Measurements from ENCODE around the gene SLC19A1.
"Not testable (repeated sequence)": the region's sequence is repeated elsewhere in the genome, so short reads cannot be mapped to it uniquely, and the experiment has no call there.

The SLC19A1 gene

GRCh38 chr21:45506241-45506817, 35.9 kb downstream of the SLC19A1 start:
- DNase-seq (ENCODE audit: low read depth in 2 of 2), result no peak

GRCh38 chr21:45505416-45506021, 36.7 kb downstream of the SLC19A1 start:
- DNase-seq (ENCODE audit: low read depth in 2 of 2), result no peak

- no peak for DNase-seq (ENCODE audit: low read depth in 2 of 2)
These were observed 37.5 kb downstream of the SLC19A1 start for GRCh38 chr21:45504516-45505415.

DNA sequence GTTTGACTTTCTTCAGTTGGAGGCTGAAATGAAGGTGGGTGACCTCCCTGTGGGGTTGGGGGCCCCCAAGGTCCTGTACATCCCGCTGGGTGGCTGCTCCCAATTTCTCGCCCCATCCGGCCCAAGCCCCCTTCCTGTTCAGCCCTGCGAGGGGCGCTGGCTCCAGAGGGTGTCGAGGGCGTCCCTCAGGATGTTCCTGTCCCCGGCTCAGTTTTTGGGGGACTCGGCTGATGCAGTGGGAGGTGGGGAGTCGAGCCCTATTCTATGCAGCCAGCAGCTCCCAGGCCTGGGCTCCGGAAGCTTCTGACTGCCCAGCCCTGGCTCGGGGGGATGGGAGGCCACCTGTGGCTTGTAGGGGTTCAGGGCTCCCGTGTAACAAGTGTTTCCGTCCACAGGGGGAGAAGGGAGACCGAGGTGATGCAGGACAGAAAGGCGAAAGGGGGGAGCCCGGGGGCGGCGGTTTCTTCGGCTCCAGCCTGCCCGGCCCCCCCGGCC, 38.2 kb downstream of the SLC19A1 start:
- no peak for DNase-seq (ENCODE audit: low read depth in 2 of 2)

DNA sequence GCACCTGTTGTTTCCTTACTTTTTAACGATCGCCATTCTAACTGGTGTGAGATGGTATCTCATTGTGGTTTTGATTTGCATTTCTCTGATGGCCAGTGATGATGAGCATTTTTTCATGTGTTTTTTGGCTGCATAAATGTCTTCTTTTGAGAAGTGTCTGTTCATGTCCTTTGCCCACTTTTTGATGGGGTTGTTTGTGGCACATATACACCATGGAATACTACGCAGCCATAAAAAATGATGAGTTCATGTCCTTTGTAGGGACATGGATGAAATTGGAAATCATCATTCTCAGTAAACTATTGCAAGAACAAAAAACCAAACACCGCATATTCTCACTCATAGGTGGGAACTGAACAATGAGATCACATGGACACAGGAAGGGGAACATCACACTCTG, 39.0 kb downstream of the SLC19A1 start:
- DNase-seq (ENCODE audit: low read depth in 2 of 2), result not testable (repeated sequence)

DNA sequence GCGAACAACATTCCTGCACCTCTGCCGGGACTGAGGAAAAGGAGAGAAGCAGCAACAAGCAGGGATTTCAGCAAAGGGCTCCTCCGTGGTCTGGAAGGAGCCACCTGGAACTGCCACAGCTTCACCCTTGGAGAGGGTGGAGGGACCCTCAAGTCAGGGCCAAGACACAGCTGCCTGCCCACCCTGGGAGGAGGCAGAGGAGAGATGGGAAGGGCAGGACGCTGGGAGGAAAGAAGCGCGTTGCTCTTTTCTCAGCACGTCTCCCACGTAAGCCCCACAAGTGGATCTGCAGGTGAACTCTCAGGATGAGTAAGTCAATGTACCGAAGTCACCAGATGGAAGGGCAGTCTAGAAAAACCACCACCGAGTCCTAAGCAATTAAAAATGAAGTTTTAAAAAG, 39.6 kb downstream of the SLC19A1 start:
- no peak for DNase-seq (ENCODE audit: low read depth in 2 of 2)

DNA sequence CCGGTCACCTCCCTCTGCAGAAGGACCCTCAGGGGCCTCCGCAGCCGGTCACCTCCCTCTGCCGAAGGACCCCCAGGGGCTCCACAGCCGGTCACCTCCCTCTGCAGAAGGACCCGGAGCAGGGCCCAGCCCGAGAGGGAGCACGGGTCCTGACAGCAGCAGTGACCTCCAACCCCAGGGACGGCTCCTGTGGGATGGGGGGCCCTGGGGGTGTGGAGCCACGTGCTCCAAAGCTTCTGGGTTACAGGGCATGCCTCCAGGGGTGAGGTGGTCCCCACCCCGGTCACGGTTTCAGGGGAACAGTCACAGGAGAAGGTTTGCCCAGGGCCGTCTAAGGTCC, 40.3 kb downstream of the SLC19A1 start:
- DNase-seq (ENCODE audit: low read depth in 2 of 2), result no peak

DNA sequence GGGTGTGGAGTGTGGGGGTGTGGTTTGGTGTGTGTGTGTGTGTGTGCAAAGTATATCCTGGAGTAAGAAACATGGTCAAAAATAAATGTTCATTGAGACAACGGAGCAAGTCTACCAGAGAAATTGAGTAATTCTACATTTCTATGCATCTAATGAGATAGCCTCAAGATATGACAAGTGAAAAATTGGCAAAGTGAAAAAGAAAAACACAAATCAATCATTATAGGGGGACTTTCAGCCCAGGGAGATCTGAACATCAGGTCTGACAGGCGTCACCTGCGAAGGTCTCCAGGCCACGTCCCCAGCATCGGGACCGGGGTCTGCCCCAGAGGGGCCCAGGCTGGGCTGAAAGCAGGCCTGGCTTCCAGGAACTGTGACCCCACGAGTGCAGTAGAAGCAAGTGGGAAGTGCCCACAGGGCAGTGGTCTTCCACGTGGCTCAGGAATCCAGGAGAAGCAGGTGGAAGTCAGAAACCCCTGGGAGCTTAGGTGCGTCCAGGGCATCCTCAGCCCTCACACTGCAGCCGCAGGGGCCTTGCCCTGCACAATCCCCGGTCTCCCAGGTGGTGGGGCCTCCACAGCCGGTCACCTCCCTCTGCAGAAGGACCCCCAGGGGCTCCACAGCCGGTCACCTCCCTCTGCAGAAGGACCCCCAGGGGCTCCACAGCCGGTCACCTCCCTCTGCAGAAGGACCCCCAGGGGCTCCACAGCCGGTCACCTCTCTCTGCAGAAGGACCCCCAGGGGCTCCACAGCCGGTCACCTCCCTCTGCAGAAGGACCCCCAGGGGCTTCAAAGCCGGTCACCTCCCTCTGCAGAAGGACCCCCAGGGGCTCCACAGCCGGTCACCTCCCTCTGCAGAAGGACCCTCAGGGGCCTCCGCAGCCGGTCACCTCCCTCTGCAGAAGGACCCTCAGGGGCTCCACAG, 40.9 kb downstream of the SLC19A1 start:
- DNase-seq (ENCODE audit: low read depth in 2 of 2), result not testable (repeated sequence)

DNA sequence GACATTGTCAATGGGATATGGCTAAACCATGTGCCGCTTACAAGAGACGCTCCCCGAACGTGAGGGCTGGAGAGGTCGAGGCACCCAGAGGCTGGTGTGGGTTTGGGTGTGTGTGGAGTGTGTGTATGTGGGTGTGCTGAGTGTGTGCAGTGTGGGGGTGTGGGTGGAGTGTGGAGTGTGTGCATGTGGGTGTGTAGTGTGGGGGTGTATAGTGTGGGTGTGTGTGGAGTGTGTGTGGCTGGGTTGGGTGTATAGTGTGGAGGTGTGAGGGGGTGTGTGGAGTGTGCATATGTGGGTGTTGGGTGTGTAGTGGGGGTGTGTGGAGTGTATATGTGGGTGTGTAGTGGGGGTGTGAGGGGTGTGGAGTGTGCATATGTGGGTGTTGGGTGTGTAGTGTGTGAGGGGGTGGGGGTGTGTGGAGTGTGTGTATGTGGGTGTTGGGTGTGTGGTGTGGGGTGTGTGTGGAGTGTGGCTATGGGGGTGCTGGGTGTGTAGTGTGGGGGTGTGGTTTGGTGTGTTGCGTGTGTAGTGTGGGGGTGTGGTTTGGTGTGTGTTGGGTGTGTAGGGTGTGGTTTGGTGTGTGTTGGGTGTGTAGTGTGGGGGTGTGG, 42.2 kb downstream of the SLC19A1 start:
- no peak for DNase-seq (ENCODE audit: low read depth in 2 of 2)

DNA sequence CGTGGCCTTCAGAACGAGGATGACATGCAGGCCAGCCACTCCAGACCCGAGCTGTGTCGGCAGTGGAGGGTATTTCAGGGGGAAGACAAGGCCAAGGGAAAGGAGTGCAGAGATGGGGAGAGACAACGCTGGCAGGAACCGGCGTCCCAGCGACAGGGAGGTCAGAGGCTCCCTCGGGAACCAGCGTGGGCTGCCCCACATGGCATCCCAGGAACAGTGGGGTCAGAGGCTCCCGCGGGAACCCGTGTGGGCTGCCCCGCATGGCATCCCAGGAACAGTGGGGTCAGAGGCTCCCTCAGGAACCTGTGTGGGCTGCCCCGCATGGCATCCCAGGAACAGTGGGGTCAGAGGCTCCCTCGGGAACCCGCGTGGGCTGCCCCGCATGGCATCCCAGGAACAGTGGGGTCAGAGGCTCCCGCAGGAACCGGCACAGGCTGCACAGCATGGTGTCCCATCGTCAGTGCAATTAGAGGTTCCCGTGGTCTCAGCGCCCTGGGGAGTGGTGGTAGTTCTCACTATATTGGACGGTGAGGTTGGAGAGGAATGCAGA, 43.0 kb downstream of the SLC19A1 start:
- DNase-seq (ENCODE audit: low read depth in 2 of 2), result no peak

GRCh38 chr21:45498646-45499000, 43.6 kb downstream of the SLC19A1 start:
- no peak for DNase-seq (ENCODE audit: low read depth in 2 of 2)

GRCh38 chr21:45497846-45498645, 44.2 kb downstream of the SLC19A1 start:
- DNase-seq (ENCODE audit: low read depth in 2 of 2), result no peak

DNA sequence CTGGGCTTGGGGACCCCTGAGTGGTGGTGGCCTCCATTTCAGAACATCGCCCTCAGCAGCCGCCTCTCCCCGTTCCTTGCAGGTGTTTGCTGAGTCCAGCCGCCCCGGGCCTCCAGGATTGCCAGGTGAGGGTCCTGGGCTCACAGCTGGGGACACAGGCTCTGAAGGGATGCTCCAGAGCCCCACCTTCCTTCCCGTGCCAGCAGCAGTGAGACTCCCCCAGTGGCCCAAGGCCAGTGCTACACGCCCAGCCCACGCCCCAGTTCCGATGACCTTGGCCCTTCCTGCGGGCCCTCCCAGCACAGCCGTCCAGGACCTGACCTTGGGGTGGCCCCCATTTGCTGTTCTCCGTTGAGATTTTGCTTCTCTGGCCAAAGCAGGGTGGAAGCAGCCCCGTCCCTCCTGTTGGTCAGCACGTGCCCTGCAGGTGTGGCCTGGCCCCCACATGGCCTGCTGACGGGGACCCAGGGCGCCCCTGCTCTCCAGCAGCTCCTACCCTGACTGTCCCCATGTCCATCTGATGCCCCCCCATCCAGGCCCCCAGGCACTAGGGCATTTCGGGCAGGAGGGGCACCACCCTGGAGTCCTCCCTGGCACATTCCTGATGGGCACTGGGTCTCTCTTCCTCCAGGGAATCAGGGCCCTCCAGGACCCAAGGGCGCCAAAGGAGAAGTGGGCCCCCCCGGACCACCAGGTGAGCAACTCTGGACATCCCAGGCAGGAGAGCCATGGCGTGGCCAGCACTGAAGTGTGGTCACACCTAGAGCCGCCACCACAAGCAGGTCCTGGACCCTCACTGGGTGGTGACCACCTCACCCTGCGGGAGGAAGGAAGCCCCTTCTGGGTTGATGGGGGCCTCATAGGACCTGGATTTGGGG, 45.0 kb downstream of the SLC19A1 start:
- DNase-seq (ENCODE audit: low read depth in 2 of 2), result no peak

DNA sequence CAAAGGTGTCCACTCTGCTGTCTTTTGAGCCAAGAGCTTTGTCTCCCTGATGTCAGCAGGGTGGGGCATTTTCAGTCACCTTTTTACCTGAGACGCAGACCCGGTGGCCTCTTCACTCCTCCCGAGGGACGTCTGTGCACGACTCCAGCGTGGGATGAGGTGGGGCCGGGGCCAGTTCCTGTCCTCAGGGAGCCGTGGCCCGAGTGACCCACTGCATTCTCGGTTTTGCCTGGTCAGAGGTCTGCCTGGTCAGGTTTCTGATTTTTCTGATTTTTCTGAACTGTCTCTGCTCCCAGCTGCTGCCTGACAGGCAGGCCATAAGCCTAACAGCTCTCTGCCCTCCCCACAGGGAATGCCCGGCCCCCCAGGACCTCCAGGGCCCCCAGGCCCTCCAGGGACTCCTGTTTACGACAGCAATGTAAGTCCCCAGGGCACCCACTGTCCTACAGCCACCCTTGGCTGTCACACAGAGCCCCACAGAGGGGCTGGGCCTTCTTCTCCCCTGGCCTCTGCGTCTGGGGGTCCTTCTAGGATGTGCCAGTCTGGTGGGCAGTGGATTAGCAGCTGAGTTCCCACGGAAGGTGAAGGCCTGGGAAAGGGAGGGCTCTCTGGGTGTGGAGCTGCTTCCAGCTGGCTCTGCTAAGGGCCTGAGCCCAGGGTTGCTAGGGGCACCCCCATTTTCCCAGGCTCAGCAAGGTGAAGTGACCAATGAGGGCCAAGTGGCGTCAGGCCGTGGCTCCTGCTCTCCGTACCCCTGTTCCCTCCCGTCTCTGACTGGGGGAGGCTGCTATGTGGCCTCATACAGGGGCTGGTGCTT, 45.9 kb downstream of the SLC19A1 start:
- no peak for DNase-seq (ENCODE audit: low read depth in 2 of 2)

DNA sequence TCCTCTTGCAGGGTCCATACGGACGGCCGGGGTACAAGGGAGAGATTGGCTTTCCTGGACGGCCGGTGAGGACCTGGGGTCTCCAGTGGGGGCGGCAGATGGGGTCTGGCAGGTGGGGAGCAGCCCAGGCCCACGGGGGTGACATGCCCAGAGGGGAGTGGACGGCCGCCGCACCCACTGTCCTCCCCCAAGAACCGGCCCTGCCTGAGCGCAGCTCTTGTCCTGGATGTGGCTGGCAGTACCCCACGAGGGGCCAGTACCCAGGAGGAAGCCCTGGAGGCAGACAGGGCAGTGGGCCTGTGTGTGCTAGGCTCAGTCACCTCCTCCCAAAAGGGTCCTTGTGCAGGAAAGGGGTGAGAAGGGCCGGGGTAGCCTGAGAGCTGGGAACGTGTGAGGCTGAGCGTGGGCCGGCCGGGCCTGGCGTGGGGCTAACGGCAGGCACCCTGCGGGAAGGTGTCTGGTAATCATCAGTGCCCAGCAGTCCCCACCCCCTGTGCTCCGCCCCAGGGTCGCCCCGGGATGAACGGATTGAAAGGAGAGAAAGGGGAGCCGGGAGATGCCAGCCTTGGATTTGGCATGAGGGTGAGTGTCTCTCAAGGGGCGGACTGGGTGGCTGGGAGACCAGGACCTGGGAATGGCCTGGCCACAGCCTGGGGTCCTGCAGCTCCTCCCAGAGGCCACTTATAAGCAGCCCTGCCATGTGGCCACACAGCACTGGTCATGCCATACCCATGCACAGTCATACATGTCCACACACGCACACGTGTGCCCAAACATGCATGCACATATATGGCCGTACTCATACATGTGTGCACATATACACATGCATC, 47.2 kb downstream of the SLC19A1 start:
- DNase-seq (ENCODE audit: low read depth in 2 of 2), result no peak

- DNase-seq (ENCODE audit: low read depth in 2 of 2), result no peak
These were observed 47.9 kb downstream of the SLC19A1 start for GRCh38 chr21:45494135-45494850.

Measured in stimulated activated CD4-positive, alpha-beta T cell treated with anti-CD3 and anti-CD28 coated beads, Interleukin-1b, Interleukin-23, amount 100 ng/mL, for 1 hour (primary cell).